Measurements from ENCODE around the gene SEL1L. TPM values are rescaled to one million over a fixed set of nuclear protein-coding genes. Genes with fewer than 3 reads are reported as not detected.

SEL1L gene
- total and polyA plus RNA-seq, 2 of the 13 experiments (the other 11 are each of a cell fraction or from before 2014, with no cell fraction given), result 15.3 to 61.0 TPM

- H3K27ac ChIP-seq (ENCODE audit: extremely low read length, insufficient read depth, low read length), result no peak overlapping the region
- TF ChIP-seq ZNF317 (CRISPR knock-in tag; IDR thresholded peaks at IDR 0.05), result no peak
- TF ChIP-seq ZMAT3 (CRISPR knock-in tag; conservative IDR thresholded peaks at IDR 0.05), result no peak
- no peak for TF ChIP-seq ZBTB7A (CRISPR knock-in tag; IDR thresholded peaks at IDR 0.05)
- TF ChIP-seq MZF1 (CRISPR knock-in tag; IDR thresholded peaks at IDR 0.05; ENCODE audit: borderline replicate concordance), result no peak
- no peak for TF ChIP-seq RFXAP (CRISPR knock-in tag; IDR thresholded peaks at IDR 0.05; ENCODE audit: borderline replicate concordance)
- no peak for TF ChIP-seq HNRNPLL (IDR thresholded peaks at IDR 0.05; ENCODE audit: low read depth, low read length, poor library complexity, severe bottlenecking)
- no peak for TF ChIP-seq RFX5 (IDR thresholded peaks at IDR 0.05; ENCODE audit: low read depth, low read length)
- TF ChIP-seq MBD4 (IDR thresholded peaks at IDR 0.05; ENCODE audit: borderline replicate concordance, low read length), result no peak
- TF ChIP-seq ZKSCAN8 (CRISPR knock-in tag; IDR thresholded peaks at IDR 0.05; ENCODE audit: borderline replicate concordance), result no peak
- TF ChIP-seq HNRNPH1 (optimal IDR thresholded peaks at IDR 0.05; ENCODE audit: low read depth, low read length), result no peak
- FAIRE-seq (no peak), ATAC-seq (no peak), DNase-seq (ENCODE audit: low spot score) (no peak)
- intact Hi-C loops (cut with micrococcal nuclease; ENCODE audit: unreplicated experiment), result no loop called here
- POLR2A ChIA-PET, result no interaction called here
- H3K4me2 ChIP-seq (ENCODE audit: low read depth, low read length), result no peak overlapping the region
- CTCF ChIA-PET (ENCODE audit: low intra/inter-chr PET ratio, low total read pairs), result no interaction called here
- no peaks in the 10 kb centered on the region for H3K79me2 ChIP-seq (ENCODE audit: insufficient read depth, low read length)
- H3K27me3 ChIP-seq (ENCODE audit: control insufficient read depth in 1 of 2, insufficient read depth in 2 of 2, low read length in 2 of 2), result no peaks in the 10 kb centered on the region
- in situ Hi-C loops (cut with HindIII; ENCODE audit: extremely low pct_ligation_motif_present, low pct_unique_long_range_greater_than_20kb), result no loop called here
- H3K9ac ChIP-seq (ENCODE audit: insufficient read depth, low read depth, low read length), result no peak overlapping the region
- H4K20me1 ChIP-seq (ENCODE audit: insufficient read depth, low read length), result no peaks in the 10 kb centered on the region
- H3K4me3 ChIP-seq (replicated peaks in 1 of 3; ENCODE audit: insufficient read depth in 1 of 3, low read depth in 2 of 3, low read length in 3 of 3), result no peak overlapping the region
- no peaks in the 10 kb centered on the region for H3K4me1 ChIP-seq (ENCODE audit: insufficient read depth, low read length)
- 82% methylated on average over 8 of the region's 8 CpGs for WGBS (ENCODE audit: low lambda C conversion rate)
- H3K36me3 ChIP-seq (replicated peaks in 1 of 2; ENCODE audit: control insufficient read depth in 1 of 2, insufficient read depth in 2 of 2, low read length in 2 of 2), result no peaks in the 10 kb centered on the region; a peak in 1 of 5 replicates
- H3K9me3 ChIP-seq (ENCODE audit: low read length), result no peaks in the 10 kb centered on the region
- H2AFZ ChIP-seq (ENCODE audit: low read length), result no peak overlapping the region
- no TSS peak for BruUV-seq (replicated peaks)
Observed at GRCh38 chr14:81427348-81428058, 106.2 kb downstream of the SEL1L start.
